Measurements from ENCODE around the gene SMIM23.
"Not testable (repeated sequence)": the region's sequence is repeated elsewhere in the genome, so short reads cannot be mapped to it uniquely, and the experiment has no call there.

The SMIM23 gene

GRCh38 chr5:171771856-171772255, 13.8 kb upstream of the SMIM23 start:
- DNase-seq (ENCODE audit: low spot score) = no peak
- Histone ChIP-seq H3K27ac (no peak overlapping the region), H3K4me3 (no peak overlapping the region)
- no peak for TF ChIP-seq CTCF (IDR thresholded peaks at IDR 0.05)

- no peak for DNase-seq (ENCODE audit: low spot score)
Measured at GRCh38 chr5:171773106-171773505, 12.5 kb upstream of the SMIM23 start.

GRCh38 chr5:171774418-171774817, 11.2 kb upstream of the SMIM23 start:
- no peak overlapping the region for H3K4me3 ChIP-seq
- no peak for DNase-seq (ENCODE audit: low spot score)
- H3K27ac ChIP-seq = no peak overlapping the region
- TF ChIP-seq CTCF (IDR thresholded peaks at IDR 0.05) = no peak

More at GRCh38 chr5:171773106-171773505, 12.5 kb upstream of the SMIM23 start:
- no peak overlapping the region for H3K4me3 ChIP-seq
- H3K27ac ChIP-seq = no peak overlapping the region
- TF ChIP-seq CTCF (IDR thresholded peaks at IDR 0.05) = no peak

- TF ChIP-seq CTCF (IDR thresholded peaks at IDR 0.05) = no peak
- H3K4me3 ChIP-seq = no peak overlapping the region
- H3K27ac ChIP-seq = no peak overlapping the region
- no peak for DNase-seq (ENCODE audit: low spot score)
Measured at GRCh38 chr5:171776213-171776612, 9.4 kb upstream of the SMIM23 start.

- TF ChIP-seq CTCF (IDR thresholded peaks at IDR 0.05) = no peak
- DNase-seq (ENCODE audit: low spot score) = no peak
- no peak overlapping the region for H3K27ac ChIP-seq
- no peak overlapping the region for H3K4me3 ChIP-seq
Measured at GRCh38 chr5:171776770-171777759, 8.6 kb upstream of the SMIM23 start.

- DNase-seq (ENCODE audit: low spot score); H3K27ac ChIP-seq; H3K4me3 ChIP-seq: not testable (repeated sequence)
Measured at GRCh38 chr5:171781744-171782143, 3.9 kb upstream of the SMIM23 start.

- no peak overlapping the region for H3K4me3 ChIP-seq
- DNase-seq (ENCODE audit: low spot score) = no peak
- TF ChIP-seq CTCF (IDR thresholded peaks at IDR 0.05) = no peak
- no peak overlapping the region for H3K27ac ChIP-seq
Measured at GRCh38 chr5:171782332-171782966, 3.2 kb upstream of the SMIM23 start.
